ENCODE data around the gene GPR55.

GRCh38 chr2:230889911-230890601 lies 35.0 kb downstream of the GPR55 start:
- TF ChIP-seq, protein P1, sequence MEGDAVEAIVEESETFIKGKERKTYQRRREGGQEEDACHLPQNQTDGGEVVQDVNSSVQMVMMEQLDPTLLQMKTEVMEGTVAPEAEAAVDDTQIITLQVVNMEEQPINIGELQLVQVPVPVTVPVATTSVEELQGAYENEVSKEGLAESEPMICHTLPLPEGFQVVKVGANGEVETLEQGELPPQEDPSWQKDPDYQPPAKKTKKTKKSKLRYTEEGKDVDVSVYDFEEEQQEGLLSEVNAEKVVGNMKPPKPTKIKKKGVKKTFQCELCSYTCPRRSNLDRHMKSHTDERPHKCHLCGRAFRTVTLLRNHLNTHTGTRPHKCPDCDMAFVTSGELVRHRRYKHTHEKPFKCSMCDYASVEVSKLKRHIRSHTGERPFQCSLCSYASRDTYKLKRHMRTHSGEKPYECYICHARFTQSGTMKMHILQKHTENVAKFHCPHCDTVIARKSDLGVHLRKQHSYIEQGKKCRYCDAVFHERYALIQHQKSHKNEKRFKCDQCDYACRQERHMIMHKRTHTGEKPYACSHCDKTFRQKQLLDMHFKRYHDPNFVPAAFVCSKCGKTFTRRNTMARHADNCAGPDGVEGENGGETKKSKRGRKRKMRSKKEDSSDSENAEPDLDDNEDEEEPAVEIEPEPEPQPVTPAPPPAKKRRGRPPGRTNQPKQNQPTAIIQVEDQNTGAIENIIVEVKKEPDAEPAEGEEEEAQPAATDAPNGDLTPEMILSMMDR (conservative IDR thresholded peaks at IDR 0.05) = no peak
- no peak for TF ChIP-seq EZH2 (IDR thresholded peaks at IDR 0.05; ENCODE audit: low read depth)

Measured in PC-9 (cell line).